ENCODE data around the gene PPM1K.
A peak's percentile ranks its signal among the peaks of the same experiment; 100 is the strongest.
"Not testable (repeated sequence)": the region's sequence is repeated elsewhere in the genome, so short reads cannot be mapped to it uniquely, and the experiment has no call there.

The PPM1K gene

GRCh38 chr4:88284439-88285234, at the start of gene PPM1K:
TSS of gene PPM1K (minus strand) at chr4:88284561. CDS start at chr4:88278583, 5,978 bp downstream.
- peak; percentile 99 for DNase-seq (ENCODE audit: low read depth, low spot score)

DNA sequence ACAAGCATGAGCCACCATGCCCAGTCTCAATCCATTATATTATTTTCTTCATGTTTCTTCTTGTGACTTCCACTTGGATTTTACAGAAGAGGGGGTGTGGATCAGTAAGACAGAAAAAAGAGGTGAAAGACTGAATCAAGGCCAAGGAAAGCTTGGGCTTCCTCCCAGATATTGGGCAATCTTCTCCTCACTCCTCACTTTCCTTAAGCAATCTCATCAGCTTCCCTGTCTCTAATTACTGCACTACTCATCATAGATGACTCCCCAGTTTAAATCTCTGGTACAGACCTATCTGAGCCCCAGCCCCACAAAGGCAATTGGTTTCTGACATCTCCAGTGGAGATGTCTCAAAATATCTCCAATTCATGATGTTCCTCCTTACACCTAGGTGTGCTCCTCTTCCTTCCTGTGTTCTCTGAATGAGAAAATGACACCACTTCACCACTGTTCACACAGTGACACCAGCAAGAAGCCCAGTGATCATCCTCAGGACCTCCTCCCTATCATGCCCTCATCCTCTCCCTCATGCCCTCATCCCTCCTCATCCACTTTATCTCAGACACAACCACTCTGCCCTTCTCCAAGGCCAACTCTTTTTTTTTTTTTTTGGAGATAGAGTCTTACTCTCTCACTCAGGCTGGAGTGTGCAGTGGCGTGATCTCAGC, 49.5 kb upstream of the PPM1K start:
- no peak for DNase-seq (ENCODE audit: low read depth, low spot score)

GRCh38 chr4:88327665-88328064, 43.3 kb upstream of the PPM1K start:
- no peak for DNase-seq (ENCODE audit: low read depth, low spot score)

DNA sequence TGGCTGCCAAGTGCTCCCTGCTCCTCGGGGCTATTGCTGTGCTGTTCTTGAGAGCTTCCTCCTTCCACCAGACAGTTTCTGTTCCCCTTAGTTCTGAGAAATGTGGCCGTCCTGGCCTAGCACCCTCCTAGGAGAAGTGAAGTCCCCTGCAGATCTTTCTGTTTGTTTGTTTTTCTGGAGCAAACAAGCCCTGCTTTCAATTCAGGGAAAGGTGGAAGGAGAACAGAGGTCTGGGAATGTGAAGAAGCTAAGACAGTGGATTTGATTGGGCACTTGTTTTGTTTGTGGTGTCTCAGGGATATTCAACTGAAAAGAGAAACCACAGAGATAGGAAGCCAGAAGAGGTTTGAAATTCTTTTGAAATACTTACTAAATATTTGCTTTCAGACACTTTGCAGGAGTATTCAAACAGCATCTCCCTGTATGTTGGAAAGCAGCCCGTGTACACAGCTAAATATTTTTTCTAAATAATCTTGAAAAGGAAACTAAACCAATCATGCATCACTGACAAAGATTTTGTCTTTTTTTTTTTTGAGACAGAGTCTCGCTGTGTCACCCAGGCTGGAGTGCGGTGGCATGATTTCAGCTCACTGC, 36.5 kb upstream of the PPM1K start:
- peak; percentile 44 for DNase-seq (ENCODE audit: low read depth, low spot score)

- DNase-seq (ENCODE audit: low read depth, low spot score) = no peak
Measured at GRCh38 chr4:88320224-88320779, 35.9 kb upstream of the PPM1K start.

GRCh38 chr4:88318751-88319350, 34.5 kb upstream of the PPM1K start:
- DNase-seq (ENCODE audit: low read depth, low spot score) = no peak

- DNase-seq (ENCODE audit: low read depth, low spot score) = no peak
Measured at GRCh38 chr4:88315460-88316017, 31.2 kb upstream of the PPM1K start.

DNA sequence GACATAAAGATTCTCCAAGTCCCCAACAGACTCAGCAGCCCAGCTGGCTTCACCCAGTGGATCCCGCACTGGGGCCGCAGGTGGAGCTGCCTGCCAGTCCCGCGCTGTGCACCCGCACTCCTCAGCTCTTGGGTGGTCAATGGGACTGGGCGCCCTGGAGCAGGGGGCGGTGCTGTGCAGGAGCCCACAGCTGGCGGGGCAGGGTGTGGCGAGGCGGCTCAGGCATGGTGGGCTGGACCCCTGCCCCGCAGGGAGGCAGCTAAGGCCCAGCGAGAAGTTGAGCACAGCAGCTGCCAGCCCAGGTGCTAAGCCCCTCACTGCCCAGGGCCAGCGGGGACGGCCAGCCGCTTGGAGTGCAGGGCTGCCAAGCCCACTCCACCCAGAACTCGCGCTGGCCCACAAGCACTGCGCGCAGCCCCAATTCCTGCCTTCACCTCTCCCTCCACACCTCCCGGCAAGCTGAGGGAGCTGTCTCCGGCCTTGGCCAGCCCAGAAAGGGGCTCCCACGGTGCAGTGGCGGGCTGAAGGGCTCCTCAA, 28.8 kb upstream of the PPM1K start:
- not testable (repeated sequence) for DNase-seq (ENCODE audit: low read depth, low spot score)

DNA sequence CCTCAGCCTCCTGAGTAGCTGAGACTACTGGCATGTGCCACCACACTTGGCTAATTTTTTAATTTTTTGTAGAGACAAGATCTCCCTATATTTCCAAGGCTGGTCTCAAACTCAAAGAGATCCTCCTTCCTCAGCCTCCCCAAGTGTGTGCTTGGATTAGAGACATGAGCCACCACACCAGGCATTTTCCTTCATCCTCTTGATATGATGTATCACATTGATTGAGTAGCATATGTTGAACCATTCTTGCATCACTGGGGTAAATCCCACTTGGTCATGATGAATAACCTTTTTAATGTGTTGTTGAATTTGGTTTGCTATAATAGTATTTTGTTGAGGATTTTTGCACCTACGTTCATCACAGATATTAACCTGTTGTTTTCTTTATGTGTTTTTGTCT, 24.2 kb upstream of the PPM1K start:
- no peak for DNase-seq (ENCODE audit: low read depth, low spot score)

DNA sequence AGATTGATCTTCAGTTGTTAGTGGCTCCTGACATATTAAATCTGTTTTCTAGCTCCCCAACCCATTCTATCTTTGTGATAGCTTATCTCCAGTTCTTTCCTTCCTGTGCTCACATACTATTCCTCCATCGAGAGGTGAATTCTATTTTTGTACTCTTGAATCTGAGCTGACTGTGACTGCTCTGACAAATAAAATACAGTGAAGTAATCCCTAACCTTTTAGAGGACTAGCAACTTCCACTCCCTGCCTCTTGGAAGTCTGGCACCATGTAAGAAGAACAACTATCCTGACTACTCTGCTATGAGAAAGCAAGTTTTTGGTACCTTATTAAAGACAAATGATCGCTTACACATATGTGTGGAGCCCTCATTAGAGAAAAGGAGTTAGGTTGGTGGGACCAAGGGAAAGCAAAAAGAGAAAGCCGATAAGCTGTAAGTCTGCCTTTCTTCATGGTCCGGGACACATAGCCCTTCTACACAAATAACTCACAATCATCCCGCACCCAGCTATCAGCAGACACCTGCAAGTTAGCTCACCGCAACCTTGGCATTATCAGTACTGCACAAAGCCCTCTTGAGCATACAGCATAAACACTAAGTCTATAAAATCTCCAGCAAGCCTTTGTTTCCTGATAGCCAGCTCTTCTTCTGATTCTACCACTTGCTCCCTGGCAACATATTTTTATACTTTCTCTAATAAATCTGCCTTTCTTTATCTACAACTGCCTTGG, 13.5 kb upstream of the PPM1K start:
- DNase-seq (ENCODE audit: low read depth, low spot score) = no peak

DNA sequence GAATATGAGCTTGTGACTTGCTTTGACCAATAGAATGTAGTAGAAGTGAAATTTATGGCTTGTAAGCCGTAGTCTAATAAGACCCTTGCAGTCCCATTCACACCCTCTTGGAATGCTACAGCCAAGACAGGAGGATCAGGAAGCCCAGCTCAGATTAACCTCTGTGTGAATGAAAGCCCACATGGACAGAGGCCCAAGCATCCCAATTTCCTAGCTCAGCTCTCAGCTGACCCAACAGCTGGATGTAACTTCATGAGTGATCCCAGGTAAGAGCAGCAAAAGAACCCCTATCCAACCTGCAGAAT, 12.8 kb upstream of the PPM1K start:
- no peak for DNase-seq (ENCODE audit: low read depth, low spot score)

DNA sequence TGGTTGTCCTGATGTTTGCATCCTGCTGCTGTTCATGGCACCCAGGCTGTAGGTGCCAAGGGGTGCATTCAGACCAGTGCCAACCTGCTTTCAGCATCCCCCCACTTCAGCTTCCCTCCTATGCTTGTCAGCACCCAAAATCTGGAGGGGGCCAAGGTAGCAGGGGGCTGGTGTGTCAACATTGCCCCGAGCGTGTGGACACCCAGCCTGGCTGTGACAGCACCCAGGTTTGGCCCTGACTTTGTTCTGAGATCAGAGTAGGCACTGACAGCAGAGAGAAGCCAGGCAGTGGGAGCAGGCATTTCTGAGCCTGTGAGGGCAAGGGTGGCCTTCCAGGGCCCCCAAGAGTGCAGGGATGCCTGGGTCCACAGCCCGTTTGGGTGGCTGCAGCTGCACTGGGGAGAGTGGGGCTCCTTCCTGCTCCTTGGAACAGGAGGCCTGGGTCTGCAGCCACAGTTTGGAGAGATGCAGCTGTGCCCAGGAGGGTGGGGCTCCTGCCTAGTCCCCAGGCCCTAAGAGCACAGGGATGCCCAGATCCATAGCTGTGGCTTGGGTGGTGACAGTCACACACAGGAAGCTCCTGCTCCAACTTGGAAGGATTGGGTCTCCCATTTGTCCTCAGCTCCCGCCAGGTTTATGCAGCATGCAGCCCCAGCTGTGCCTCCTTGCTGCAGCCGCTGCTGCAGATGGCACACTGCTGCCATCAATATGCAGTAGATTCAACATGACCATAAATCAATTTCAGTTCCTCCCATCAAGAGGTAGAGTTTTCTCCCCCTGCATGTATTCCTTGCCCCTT, 12.3 kb upstream of the PPM1K start:
- no peak for DNase-seq (ENCODE audit: low read depth, low spot score)

DNA sequence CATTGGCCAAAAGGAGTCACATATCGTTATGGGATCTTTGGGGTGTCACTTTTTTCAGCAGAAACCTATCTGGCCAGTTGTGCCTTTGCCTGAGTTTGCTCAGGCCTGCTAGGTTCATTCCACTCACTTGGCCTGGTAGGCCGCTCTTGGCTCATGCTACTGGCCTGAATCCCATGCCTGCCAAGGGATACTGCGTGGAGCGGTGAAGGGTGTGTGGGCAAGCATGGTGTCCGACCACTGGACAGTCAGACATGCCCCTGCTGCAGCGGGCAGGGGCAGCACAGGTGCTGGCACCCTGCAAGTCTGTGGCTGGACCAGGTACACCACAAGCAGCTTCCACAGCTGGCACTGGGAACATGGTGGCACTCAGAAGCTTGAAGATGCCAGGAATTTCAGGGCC, 11.3 kb upstream of the PPM1K start:
- DNase-seq (ENCODE audit: low read depth, low spot score) = no peak

- DNase-seq (ENCODE audit: low read depth, low spot score) = no peak
Measured at GRCh38 chr4:88291003-88291402, 6.6 kb upstream of the PPM1K start.

- DNase-seq (ENCODE audit: low read depth, low spot score) = no peak
Measured at GRCh38 chr4:88286897-88287296, 2.5 kb upstream of the PPM1K start.

DNA sequence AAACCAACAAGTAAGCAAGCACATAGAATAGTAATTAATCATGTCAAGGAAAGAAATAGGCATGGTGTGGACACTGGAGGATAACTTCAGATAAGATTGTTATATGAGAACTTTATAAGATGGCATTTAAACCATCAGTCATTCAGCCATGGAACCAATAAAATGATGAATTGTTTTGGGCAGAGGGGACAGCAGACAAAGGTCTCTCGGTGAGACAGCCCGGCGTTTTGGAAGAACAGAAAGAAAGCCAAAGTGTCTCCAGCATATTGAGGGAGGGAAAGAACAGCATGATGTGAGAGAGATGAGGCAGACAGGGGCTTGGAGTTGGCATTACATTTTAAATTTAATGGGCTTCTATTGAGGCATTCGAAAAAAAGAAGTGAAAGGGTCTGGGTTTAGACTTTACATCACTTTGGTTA, 883 bp upstream of the PPM1K start:
- DNase-seq (ENCODE audit: low read depth, low spot score) = no peak

GRCh38 chr4:88283661-88284438, 511 bp downstream of the PPM1K start:
- peak; percentile 73 for DNase-seq (ENCODE audit: low read depth, low spot score)

GRCh38 chr4:88280228-88280795, 4.0 kb downstream of the PPM1K start:
- no peak for DNase-seq (ENCODE audit: low read depth, low spot score)

DNA sequence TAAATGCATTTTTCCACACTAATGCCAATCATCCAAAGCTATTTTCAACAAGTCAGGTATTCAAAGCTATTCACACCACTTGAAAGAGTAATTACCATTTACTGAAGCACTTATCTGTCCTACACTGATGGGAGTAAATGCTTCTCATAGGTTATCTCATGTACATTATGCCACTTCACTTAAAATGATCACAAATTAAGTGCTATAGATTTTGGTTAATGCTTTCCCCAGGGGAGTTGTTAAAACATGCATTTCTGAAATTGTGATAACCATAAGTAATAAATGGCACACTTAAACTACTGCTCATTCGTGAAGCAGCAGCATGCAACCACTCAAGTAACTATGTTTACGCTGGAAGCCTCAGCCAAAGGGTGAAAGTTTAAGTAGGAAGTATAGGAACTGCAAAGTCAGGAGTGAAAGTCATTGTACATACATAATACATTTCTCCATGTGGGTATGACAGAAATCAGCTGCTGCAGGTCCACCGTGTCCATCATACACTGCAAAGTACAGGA, 6.6 kb downstream of the PPM1K start:
- DNase-seq (ENCODE audit: low read depth, low spot score) = no peak

Measured in ELF-1 (cell line).